Stimulated activated CD8-positive, alpha-beta memory T cell treated with anti-CD3 and anti-CD28 coated beads, Interleukin-15, amount 100 ng/mL, for 4 hours (primary cell): ENCODE measurements around the gene NME9.
"Not testable (repeated sequence)": the region's sequence is repeated elsewhere in the genome, so short reads cannot be mapped to it uniquely, and the experiment has no call there.

ENCODE experiments used
- DNase-seq, 2 donors: peaks; one replicate each; pipeline ENCODE4 v3.0.0-alpha.2; 2020; ENCODE audit warnings: low read depth in 2 of 2

Gene NME9, protein sequence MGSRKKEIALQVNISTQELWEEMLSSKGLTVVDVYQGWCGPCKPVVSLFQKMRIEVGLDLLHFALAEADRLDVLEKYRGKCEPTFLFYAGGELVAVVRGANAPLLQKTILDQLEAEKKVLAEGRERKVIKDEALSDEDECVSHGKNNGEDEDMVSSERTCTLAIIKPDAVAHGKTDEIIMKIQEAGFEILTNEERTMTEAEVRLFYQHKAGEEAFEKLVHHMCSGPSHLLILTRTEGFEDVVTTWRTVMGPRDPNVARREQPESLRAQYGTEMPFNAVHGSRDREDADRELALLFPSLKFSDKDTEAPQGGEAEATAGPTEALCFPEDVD

DNA sequence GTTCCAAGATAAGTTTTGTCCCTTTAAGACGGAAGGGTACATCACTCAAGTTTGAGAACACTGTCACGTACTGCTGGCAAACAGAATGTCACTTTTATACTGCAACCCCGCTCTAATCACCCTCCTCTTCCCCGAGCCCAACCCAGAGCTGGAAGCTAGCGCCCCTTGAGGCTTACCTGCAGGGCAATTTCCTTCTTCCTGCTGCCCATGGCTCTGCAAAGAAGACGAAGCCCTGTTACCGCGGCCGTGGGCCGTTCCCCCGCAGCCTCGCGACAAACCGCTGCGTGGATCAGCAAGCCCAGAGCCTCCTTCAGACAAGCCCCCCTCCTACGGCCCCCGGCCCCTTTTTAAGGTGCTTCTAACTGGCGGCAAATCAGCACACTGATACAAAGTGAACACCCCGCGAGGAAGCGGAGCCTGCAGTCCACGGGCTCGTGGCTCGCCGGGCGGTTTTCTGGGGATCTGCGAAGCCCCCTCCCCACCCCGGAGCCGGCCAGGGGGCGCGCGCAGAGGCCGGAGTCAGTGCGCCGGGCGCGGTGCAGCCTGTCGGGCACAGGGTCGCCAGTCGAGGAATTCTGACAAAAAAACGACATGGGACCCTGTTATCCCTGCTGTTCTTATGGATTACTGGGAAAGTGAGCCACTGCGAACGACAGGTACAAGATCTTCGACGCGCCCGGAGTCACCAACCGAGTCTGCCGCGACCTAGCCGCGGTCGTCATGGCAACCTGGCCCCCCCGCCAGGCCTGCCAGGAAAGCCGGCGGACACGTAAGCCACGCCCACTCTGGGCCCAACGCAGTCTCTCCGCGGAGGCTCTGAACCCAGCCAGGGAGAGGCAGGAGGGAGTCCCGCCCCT is at the start of gene NME9:
Gene NME9 (minus strand): TSS at position 725 of the 857 bp plus-strand sequence. CDS start 516 bp downstream, at position 209.
- peak; percentile 79 to 82 for DNase-seq

DNA sequence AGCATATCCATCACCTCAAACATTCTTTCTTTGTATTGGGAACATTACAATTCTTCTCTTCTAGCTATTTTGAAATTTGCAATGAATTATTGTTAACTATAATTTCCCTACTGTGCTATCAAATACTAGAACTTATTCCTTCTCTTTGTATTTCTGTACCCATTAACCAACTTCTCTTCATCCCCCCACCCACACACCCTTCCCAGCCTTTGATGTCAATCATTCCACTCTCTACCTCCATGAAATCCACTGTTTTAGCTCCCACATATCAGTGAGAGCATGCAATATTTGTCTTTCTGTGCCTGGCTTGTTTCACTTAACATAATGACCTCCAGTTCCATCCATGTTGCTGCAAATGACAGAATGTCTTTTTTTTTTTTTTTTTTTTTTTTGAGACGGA is 49.3 kb upstream of the NME9 start:
- no peak for DNase-seq

DNA sequence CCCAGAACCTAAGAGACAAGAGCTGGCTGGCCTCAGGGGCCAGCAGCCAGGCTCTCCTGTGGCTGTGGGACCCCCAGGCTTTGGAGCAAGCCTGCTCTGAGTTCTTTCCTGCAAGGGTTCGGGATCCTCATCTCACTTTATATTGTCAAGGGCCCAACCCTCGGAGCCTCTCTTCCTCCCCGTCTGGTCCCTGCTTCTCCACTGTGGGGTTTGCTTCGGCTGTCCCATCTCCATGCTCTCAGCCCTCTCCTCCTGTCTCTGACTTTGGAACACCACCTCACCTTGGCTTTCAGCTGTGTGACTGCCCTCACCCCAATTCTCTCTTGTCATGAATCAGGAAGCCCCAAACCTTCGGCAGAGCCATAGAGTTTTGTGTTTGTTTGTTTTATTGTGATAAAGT is 48.7 kb upstream of the NME9 start:
- no peak for DNase-seq

DNA sequence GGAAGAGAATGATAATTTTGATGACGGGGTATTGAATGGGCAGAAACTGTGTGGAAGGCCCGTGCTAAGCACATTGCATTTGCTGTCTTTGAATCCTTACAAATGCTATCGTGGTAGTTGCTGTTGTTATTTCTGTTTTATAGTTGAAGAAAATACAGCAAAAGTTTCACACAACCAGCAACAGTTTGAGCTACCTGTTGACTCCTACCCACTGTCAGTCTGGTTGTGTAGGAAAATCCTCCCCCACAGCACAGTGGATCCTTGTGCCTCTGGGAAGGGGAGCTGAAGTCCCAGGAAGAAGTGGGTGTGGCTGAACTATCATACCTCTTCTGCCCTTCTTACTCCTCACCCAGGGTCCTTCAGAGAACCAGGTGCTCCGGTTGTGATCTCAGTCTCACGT is 48.2 kb upstream of the NME9 start:
- no peak for DNase-seq

DNA sequence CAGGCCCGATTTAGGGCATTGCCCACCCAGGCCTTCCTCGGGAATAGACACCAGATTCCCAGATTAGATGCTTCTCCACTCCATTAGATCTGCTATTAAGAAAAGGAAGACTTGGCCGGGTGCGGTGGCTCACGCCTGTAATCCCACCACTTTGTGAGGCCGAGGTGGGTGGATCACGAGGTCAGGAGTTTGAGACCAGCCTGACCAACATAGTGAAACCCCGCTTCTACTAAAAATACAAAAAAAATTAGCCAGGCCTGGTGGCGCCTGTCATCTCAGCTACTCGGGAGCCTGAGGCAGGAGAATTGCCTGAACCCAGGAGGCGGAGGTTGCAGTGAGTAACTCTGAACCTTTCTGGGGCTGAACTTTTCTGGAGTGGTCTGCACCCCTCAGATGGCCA is 47.6 kb upstream of the NME9 start:
- DNase-seq: not testable (repeated sequence)

DNA sequence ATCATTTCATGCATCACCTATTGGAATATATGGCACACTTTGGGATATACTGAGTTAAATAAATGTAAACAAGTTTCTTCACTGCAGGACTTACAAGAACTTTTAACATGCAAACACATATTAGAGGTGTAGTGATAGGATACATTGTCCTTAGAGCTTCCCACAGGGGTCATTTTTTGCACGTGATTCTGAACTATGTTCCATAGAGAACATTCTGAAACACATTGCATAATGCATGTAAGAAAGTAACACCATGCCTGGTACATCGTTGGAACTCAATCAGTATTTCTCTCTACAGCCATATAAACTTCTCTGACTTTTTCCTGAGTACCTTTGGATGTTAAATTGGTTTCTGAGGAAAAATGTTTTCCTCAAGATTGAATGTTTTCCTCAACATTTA is 47.0 kb upstream of the NME9 start:
- no peak for DNase-seq

DNA sequence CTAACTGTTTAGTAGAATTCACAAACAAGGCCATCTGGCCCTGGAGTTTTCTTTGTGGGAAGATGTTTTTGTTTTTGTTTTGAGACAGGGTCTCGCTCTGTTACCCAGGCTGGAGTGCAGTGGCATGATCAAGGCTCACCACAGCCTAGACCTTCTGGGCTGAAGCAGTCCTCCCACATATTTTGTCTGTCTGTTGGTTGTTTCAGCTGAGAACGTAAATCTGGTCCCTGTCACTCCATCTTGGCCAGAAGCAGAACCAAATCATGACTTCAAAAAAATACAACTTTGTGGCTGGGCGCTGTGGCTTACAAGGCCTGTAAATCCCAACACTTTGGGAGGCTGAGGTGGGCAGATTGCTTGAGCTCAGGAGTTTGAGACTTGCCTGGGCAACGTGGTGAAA is 45.8 kb upstream of the NME9 start:
- no peak for DNase-seq

DNA sequence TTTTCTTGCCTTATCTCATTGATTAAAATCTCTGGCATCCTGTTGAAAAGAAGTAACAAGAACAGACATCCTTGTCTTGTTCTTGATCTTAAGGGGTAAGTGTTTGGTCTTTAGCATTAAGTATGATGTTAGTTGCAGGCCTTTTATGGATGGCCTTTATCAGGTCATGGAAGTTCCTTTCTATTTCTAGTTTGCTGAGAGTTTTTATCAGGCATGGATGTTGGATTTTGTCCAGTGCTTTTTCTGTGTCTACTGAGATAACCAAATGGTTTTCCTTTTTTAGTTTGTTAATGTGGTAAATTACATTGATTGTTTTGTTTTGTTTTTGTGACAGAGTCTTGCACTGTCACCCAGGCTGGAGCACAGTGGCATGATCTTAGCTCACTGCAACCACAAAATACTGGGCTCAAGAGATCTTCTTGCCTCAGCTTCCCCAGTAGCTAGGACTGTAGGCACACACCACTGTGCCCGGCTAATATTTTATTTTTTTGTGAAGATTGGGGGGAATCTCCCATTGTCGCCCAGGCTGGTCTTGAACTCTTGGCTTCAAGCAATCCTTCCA is 45.0 kb upstream of the NME9 start:
- no peak for DNase-seq

DNA sequence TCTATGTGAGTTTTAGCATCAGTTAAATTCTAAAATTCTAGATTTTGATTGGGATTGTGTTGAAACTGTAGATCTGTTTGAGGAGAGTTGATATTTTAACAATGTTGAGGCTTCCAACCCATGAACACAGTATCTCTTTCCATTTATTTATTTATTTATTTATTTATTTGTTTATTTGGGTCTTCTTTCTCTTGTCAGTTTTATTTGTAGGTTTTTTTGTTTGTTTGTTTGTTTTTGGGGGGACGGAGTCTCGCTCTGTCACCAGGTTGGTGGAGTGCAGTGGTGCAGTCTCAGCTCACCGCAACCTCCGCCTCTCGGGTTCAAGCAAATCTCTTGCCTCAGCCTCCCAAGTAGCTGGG is 44.1 kb upstream of the NME9 start:
- DNase-seq: no peak

DNA sequence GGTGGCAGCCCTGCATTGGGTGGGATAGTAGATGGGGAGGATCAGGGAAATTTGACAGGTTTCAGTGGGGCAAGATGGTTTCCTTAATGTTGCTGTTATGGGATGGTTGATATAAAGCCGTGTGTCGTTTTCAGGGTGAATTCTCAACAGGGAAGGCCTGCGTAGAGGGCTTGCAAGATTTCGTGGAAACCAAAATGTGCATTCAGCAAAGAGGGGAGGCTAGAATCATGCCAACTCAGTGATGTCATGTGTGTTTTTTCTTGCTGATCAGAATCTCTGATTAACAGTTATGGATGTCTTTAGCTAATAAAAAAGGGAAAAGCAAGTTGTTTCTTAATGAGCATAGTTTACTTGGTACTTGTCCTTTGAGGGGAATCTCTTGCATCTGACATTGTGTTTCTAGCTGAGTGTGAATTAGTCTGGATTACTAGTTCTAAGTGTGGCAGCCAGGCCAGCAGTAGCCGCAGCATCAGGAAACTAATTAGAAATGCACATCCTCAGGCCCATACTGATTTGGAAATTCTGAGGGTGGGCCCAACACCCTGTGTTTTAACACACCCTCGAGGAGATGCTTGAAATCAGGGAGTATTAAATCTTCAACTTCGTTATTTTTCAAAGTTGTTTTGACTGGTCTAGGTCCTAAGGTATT is 43.6 kb upstream of the NME9 start:
- DNase-seq: no peak

DNA sequence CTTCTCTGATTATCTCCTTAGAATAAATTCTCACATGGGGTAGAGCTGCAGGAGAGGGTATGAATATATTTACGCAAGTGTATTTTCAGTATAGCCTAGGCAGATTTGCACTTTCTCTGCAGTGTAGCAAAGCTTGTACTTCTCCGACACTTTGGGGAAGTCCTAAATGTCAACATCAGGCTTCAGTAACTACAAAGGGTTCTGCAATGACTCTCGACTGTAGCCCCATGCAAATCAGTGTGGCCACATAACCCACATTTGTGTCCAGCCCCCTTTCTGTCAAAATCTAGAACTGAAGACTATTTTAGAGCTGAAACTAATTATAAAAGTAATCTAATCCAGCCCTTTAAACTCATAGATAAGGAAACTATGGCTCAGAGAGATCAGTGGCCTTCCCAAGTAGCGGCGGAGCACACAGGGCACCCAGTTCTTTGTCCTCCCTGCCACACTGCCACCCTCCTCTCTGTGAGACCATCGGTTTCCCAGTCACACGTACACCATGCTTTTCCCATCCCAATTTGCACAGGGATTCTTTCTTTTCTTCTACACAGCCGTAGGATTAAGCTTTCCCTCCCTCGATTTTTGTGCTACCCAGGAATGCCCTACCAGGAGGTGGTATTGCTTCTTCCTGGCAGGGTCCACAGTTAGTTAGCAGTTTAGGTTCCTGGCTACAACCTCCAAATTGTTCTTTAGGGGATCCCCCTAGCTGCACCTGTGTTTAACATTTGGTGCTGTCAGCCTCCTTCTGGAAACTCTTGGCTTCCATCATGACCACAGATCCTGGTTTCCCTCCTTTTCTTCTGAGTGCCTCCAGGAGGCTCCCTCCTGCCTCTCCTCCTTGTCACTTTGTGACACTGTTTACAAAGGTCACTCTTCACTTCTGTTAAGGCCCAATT is 41.7 kb upstream of the NME9 start:
- DNase-seq: no peak

DNA sequence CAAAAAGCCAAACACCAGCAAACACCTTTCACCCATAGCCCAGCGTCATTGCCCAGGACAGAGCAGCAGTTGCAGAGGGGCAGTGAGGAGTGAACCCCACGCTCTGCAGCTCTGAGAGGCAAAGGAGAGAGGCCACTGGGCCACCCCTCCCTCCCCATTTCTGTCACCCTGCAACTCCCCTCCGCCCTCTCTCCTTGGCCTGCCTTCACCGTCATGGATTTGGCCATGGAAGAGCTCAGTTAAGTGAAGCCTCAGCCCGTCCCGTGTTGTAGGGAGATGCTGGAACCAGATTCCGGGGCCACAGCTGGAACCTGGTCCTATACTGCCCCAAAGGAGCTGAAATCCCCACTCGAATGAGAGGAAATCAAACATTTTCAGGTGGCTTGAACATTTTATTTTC is 40.7 kb upstream of the NME9 start:
- no peak for DNase-seq

DNA sequence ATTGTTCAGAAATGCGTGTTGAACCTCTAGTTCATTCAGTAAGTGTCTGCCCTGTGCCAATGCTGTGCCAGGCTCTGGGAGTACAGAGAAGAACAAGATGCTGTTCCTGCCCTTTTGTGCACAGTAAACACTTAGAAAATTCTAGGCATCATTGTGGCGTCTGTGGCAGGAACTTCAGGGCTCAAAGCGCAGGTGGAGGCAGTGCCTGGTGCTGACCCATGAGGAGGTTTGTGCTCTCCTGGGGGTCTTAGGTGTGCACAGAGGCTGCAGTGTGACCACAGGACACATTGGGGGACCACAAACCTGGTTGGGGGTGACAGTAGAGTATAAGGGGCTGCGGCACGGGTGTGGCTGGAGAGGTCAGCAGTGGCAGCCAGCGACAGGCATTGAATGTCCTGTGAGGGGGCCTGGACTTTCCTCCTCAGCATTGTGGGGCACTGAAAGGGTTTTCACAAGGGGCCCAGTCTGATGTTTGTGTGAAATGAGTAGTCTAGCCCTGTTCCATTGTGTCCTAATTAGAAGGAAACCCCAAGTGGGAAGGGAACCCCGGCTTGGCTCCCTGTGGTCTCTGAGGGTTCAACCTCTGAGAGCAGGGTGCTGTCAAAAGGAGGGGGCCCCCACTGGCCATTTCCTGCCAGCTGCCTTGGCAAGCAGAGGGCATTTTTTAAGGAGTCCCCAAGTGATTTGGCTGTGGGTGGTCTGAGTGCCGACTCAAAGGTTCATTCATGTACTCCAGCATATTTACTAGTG is 39.7 kb upstream of the NME9 start:
- DNase-seq: no peak

DNA sequence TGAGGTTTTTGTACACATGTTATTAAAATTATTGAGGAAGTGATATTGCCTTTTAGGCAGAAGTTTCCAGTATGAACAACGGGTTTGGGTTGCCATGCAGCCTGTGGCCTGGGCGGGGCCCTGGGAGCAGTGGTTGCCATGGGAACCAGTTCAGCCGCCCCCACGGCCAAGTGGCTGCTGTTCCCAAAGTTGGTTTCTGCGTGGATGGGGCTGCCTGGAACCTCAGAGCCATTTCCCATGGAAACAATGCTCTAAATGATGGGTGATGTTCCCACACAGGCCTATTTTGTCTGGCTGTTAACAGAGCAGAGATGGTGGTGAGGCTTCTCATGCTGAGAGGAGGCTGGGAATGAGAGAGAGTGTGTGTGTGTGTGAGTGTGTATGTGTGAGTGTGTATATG is 38.3 kb upstream of the NME9 start:
- no peak for DNase-seq

DNA sequence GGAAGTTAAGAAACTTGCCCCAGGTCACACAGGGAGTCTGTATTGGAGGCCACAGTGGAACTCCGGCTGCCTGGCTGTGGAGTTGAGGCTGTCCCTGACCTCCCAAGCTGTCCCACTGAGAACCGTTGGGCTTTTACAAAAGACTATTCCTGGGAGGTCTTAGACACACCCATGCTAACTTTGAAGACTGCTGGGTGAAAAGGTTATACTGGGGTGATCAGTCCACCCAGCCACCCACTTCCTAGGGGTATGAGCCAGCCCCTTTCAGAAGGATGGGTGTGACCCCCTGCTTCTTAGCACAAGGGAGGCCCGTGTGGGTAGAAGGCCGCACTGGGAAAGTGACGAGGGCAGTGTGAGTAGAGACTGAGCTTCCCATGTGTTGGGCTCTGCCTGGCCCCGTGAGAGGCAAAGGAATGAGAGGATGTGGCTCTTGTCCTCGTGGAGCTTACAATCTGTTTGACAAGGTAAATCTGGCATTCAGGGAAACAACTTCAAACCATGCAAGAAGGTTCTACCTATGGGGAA is 37.7 kb upstream of the NME9 start:
- DNase-seq: no peak

DNA sequence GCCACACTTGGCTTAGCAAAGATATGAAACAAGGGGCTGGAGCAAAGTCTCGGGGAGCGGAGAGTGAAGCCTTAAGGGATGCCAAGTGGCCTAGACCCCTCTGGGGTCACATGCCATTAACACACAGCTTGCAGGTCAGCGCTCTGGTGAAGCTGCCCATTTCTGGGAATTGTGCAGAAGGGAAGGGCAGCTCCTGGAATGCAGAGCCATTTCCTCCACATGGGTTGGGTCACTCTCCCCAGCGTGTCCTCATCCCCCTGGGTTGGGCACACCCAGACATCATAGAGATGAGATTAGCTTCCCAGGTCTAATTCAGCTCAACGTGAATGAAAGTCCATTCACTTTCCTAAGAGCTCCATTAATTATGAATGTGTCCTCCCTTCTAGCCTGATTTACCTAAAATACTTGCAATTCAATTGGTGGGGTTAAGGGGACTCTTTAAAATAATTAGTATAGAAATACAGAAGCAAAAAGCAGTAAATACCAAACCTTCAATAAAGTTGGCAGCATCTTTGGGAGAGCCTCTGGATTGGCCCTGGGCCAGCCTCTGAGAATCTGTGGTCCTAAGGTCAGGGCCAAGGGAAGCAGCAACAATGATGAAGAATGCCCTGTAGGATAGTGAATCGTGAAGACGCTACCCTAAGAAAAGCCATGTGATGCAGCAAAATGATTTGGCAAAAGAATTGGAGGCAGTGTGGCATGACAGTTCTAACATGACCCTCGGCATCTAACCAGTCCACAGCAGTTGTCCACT is 36.5 kb upstream of the NME9 start:
- no peak for DNase-seq

DNA sequence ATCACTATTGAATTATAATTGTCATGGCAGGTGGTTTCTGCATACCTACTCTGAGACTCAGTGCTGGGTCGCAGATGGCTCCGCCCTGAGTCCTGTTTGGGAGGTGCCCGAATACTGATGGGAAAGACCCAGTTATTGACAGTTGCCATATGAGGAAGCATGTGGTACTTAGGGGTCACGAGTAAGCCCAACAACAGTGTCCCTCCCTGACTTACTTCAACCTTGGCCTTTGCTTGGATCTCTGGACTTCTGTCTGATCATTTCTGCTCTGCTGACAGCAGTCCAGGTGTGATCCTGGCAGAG is 35.6 kb upstream of the NME9 start:
- DNase-seq: no peak

DNA sequence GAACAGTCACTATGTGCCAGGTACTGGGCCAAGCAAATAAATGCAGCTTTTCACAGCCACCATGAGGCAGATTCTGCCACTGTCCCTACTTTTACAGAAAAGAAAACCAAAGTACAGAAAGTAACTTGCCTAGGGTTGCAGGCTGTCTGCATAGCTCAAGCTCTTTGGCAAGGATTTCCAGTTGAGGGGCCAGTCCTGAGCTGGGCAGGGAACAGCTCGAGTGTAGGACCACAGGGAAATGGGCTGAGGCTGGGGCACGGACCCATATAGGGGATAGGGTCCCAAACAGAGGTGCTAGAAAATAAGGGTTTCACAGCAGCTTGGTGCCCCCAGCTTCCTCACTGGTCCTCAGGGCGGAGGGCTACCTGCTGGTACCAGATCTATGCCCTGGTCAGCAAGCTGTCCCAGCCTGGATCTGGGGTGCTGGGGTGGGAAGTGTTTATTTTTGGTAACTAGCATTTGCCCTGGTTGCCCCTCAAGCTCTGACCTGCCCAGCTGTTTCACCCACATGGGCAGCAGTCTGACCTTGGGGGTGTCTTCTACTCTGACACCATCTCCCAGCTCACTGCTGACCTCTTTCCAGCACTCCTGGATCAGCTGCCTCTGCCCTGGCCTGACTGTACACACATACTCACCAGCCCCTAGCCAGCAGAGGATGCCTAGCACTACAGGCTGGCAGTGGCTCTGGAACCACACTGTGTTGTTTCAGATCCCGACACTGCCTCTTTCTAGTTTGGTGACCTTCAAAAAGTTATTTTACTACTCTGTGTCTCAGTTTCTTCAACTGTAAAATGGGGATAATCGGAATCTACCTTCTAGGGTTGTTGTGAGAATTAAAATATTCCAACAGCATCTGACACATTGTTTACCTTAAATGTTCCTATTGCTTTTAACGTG is 35.0 kb upstream of the NME9 start:
- no peak for DNase-seq

DNA sequence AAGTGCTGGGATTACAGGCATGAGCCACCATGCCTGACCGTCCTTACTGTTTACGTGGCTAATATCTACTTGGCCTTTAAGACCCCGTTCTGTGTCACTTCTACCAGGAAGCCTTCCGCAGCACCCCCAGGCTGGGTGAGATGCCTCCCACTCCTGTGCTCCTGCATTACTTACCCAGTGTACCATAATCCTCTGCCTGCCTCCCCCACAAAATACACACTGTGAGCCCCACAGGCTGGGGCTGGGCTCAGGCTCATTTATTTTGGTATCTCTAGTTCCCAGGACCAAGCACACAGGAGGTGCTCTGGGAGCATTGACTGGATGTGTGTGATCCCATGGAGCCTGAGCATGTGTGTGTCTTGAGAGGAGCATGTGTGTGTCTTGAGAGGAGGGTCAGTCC is 33.7 kb upstream of the NME9 start:
- DNase-seq: no peak
